GM18508 (cell line): ENCODE data around the gene TEDC2.
"Not testable (repeated sequence)": the region's sequence is repeated elsewhere in the genome, so short reads cannot be mapped to it uniquely, and the experiment has no call there.

Experiments
- ATAC-seq: cut with Tn5 transposase; IDR thresholded peaks from one replicate; pipeline ENCODE4 v1.9.1; 2021; ENCODE audit warnings: moderate number of reproducible peaks; ENCODE audit not compliant: insufficient read depth, unreplicated experiment

The TEDC2 gene

DNA sequence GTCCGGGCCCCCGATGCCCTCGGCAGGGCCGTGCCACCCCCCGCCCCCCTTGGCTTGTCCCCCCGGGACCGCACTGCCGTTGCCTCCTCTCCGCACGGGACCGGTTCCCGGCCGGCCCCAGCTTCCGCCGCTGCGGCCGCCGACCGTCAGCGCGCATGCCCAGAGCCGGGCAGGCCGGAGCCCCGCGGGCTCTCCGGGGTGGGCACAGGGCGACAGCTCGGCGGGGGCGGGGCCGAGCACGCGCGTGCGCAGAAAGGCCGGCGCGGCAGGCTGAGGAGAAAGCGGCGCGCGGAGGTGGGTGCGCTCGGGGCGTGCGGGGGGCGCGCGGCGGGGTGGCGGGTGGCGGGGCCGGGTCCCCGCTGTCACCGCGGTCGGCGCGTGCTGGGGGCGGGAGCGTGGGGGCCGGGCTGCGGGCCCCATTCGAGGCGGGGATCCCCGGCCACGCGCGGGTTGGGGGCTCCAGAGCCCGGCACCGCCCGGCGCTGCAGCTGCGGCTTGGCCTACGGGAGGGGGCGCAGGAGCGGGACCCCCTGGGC is 15.0 kb downstream of the TEDC2 start, which contains the start of gene TBC1D24:
TBC1D24 (plus strand) TSS at position 251 of the 536 bp plus-strand sequence. CDS start 21,022 bp downstream, outside the sequence.
- ATAC-seq: no peak

- no peak for ATAC-seq
These were observed 15.8 kb downstream of the TEDC2 start for GRCh38 chr16:2475413-2476344.

DNA sequence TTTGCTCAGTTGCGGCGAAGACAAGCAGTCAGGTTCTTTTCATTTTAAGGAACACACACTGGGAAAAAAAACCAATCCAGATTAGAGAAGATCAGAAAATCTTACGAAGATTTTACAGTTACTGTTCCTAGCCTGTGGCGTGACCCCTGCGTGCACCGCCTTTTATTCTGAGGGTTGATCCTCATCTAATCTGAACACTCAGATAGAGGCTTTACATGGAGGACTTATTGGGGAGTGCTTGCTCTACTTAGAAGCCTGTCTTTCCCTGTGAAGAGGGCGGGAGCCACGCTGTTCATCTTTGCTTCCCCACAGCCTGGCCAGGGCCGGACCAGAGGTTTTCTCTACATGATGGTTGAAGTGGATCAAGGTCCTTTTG is 16.4 kb downstream of the TEDC2 start:
- no peak for ATAC-seq

GRCh38 chr16:2476741-2477140 is 16.8 kb downstream of the TEDC2 start:
- no peak for ATAC-seq

GRCh38 chr16:2477327-2477726 is 17.4 kb downstream of the TEDC2 start:
- no peak for ATAC-seq

DNA sequence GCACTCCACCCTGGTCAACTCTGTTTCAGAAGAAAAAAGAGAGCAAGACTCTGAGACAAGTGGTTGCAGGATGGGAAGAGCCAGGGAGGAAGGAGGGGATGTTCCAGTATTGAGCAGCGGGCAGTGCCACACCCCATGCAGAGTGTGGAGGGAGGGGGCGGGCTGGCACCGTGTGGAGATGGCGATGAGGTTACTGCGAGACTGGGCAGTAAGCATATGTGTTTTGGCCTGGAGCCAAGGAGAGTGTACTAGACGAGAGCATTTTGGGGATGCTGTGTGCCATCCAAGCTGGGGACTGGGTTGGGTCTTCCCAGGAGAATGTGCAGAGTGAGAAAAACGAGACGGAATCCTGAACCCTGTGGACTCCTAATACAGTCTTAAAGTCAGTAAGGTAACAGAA is 18.4 kb downstream of the TEDC2 start:
- ATAC-seq: no peak

DNA sequence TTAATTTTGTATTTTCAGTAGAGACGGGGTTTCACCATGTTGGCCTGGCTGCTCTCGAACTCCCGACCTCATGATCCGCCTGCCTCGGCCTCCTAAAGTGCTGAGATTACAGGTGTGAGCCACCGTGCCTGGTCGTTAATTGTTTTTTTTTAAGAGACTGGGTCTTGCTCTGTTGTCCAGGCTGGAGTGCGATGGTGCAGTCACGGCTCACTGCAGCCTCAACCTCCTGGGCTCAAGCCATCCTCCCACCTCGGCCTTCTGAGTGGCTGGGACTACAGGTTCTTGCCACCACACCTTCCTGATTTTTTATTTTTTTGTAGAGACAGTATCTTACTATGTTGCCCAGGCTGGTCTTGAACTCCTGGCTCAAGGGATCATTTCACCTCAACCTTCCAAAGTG is 20.1 kb downstream of the TEDC2 start:
- not testable (repeated sequence) for ATAC-seq

- ATAC-seq: no peak
These were observed 21.0 kb downstream of the TEDC2 start for GRCh38 chr16:2480948-2481347.

DNA sequence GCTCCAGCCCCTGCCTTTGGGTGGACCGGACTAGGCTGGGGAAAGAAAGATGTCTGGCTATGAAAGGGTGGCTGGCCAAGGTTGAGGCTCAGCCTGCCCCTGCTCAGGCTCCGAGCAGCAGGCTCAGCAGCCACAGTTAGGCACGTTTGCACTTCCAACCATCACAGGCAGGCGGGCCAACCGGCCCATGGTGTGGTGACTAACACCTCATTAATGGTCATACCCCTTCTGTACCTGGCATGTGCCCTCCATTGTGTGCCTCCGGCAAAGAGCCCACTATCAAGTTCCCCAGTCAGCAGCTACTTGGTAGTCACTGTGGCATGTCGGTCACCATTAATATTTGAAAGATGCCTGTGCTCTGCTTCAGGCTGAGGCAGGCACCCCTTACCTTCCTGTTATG is 21.8 kb downstream of the TEDC2 start:
- ATAC-seq: no peak

GRCh38 chr16:2482249-2482648 is 22.3 kb downstream of the TEDC2 start:
- ATAC-seq: no peak

GRCh38 chr16:2482708-2483534 is 23.0 kb downstream of the TEDC2 start:
- no peak for ATAC-seq

DNA sequence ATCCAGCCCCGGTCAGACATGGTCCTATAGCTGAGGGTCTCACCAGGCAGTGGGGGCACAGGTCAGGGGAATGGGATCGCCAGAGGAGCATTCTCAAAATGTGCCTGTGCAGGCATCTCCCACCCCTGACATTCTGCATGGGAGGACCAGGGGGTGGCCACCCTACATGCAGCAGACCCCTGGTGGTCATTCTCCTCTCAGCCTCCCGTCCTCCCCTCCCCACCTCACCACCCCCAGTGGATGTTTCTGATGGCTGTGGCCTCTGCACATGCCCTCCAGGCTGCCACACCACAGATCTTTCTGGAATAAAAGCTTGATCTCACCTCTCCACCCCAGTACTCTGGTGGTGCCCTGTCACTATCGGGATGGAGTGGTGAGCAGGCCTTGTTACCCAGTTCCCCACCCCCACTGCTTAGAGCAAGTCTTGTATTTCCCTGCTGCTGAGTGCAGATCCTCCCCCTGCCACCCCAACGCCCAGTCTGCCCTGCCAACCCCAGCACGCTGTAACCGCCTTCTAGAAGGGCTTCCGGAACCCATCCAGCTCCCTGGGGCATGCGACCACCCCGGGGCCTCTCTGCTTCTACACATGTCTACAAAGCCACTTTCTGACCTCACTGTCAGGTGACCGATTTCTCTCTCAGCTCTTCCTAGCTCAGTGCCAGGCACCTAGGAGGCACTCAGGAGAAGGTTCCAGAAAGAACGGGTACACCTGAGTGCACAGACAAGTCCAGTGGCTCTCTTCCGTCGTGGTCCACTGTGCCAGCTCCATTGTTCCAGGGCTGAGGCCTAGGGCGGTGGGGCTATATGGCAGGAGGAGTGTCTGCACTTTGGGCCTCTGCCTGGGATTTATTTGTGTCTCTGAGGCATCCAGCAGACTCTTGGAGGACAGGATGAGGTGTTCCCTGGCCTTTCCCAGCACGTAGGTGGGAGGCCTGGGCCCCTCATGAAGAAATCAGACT is 24.3 kb downstream of the TEDC2 start:
- no peak for ATAC-seq

DNA sequence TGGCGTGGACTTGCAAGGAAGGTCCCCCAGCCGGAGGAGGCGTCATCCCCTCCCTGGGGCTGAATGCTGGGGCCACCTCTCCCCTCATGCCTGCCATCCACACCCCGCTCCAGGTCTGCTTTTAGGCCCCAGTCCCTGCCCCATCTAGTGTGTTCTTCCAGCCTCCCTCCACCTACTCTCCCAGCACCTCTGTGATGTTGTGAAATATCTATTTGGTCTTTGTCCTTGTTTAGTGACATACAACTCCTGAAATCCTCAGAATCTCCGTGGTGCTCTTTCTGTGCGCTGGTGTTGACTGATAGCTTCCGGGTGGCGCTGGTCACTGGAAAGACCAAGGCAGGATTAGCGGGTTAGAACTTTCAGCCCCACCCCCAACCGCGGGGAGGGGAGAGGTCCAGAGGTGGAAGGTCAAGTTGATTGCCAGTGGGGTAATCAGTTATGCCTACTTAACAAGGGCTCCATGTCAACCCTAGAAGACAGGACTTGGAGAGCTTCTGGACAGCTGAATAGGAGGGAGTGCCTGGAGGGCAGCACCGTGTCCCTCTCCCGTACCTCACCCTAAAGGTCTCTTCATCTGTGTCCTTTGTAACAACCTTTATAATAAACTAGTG is 25.1 kb downstream of the TEDC2 start:
- ATAC-seq: no peak

GRCh38 chr16:2485811-2486507 is 26.1 kb downstream of the TEDC2 start:
- no peak for ATAC-seq

GRCh38 chr16:2486645-2487516 is 27.0 kb downstream of the TEDC2 start:
- no peak for ATAC-seq

- ATAC-seq: no peak
These were observed 27.6 kb downstream of the TEDC2 start for GRCh38 chr16:2487517-2487842.

DNA sequence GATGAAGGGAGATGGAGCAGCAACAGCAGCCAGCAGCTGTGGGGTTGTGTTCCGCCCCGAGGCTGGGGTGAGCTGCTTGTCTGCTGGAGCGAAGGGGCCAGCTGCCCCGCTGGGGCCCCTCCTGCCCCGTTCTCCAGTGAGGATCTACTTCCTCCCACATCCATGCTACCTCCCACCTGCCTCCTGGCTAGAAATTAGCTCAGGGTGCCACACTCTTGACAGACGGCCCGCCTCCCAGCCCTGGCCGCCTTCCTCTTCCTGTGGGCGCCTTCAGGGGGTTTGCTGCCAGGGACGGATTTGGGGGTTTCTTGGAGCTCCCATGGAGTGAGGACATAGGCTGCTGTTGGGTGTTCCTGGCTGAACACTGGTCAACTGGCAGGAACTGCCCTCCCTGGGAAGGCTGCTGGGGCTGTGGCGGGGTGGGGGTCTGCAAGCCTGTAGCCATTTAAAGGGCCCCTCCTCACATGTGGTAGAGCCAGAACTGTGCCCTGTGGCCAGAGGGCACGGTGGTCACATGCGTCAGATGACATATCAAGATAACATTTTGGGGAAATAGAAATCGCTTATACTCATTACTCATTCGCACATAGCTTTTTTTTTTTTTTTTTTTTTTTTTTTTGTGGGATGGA is 28.1 kb downstream of the TEDC2 start:
- ATAC-seq: no peak

- ATAC-seq: no peak
These were observed 29.7 kb downstream of the TEDC2 start for GRCh38 chr16:2489581-2489980.
